Smooth muscle cell (in vitro differentiated cells): ENCODE data around the gene EFCAB5. TPM values are rescaled to one million over a fixed set of nuclear protein-coding genes. Genes with fewer than 3 reads are reported as not detected.

Source experiments
- DNase-seq: peaks from one replicate; lab custom pipeline; 2025; ENCODE audit not compliant: unreplicated experiment; lab: John Stamatoyannopoulos, UW
- H2AFZ ChIP-seq: fragments of 200-600 bp; sonication (generic); 2 replicates; pipeline ENCODE4 v1.6.0; 2016; ENCODE audit warnings: antibody characterized with exemption, low read depth, mild to moderate bottlenecking
- H3F3A ChIP-seq: fragments of 200-600 bp; sonication (generic); 2 replicates; pipeline ENCODE4 v1.6.0; 2017; ENCODE audit warnings: antibody characterized with exemption, low read depth
- H3K27ac ChIP-seq: fragments of 200-600 bp; sonication (generic); 2 replicates; pipeline ENCODE4 v1.5.1; 2016; ENCODE audit warnings: low read depth, mild to moderate bottlenecking
- H3K27me3 ChIP-seq: fragments of 200-600 bp; sonication (generic); 2 replicates; pipeline ENCODE4 v1.6.1; 2016; ENCODE audit warnings: low read depth, mild to moderate bottlenecking
- H3K36me3 ChIP-seq: fragments of 200-600 bp; sonication (generic); 2 replicates; pipeline ENCODE4 v1.5.1; 2016; ENCODE audit warnings: low read depth
- H3K4me1 ChIP-seq: fragments of 200-600 bp; sonication (generic); 2 replicates; pipeline ENCODE4 v1.5.1; 2016; ENCODE audit warnings: low read depth
- H3K4me2 ChIP-seq: fragments of 200-600 bp; sonication (generic); 2 replicates; pipeline ENCODE4 v1.6.0; 2016; ENCODE audit warnings: mild to moderate bottlenecking
- H3K4me3 ChIP-seq: fragments of 200-600 bp; sonication (generic); 2 replicates; pipeline ENCODE4 v1.5.1; 2016; ENCODE audit warnings: mild to moderate bottlenecking
- H3K79me2 ChIP-seq: fragments of 200-600 bp; sonication (generic); 2 replicates; pipeline ENCODE4 v1.6.0; 2016; ENCODE audit warnings: low read depth, mild to moderate bottlenecking
- H3K9ac ChIP-seq: fragments of 200-600 bp; sonication (generic); 2 replicates; pipeline ENCODE4 v1.6.0; 2016; ENCODE audit warnings: low read depth
- H3K9me3 ChIP-seq: fragments of 200-600 bp; sonication (generic); replicated peaks from 2 replicates; pipeline ENCODE4 v1.5.1; 2016; ENCODE audit warnings: low read depth
- H4K20me1 ChIP-seq: fragments of 200-600 bp; sonication (generic); 2 replicates; pipeline ENCODE4 v1.6.0; 2016; ENCODE audit warnings: low read depth
- WGBS: methylation state at CpG from one replicate; pipeline ENCODE4 v1.1.7; 2016; ENCODE audit warnings: low lambda C conversion rate; 5-methylcytosine and 5-hydroxymethylcytosine counted together
- polyA plus RNA-seq: library from polyadenylated mRNA; unstranded; fragments of >200 nt; fragmentation: Nextera tagmentation; extraction: Ambion mirVana; gene quantifications from 2 replicates; pipeline ENCODE4 v1.2.1, GENCODE V29; 2016
- total RNA-seq: library from RNA; depleted of rRNA; stranded (reverse); fragments of >200 nt; gene quantifications from 2 replicates; pipeline ENCODE4 v1.2.3, GENCODE V29; 2014
- TF ChIP-seq, protein P1 (sequence below): fragments of 200-600 bp; sonication (generic); IDR thresholded peaks from 2 replicates; pipeline ENCODE4 v1.5.1; 2017; ENCODE audit warnings: borderline replicate concordance, mild to moderate bottlenecking, antibody characterized with exemption; ENCODE audit not compliant: insufficient read depth, poor library complexity, severe bottlenecking

Gene EFCAB5
- total and polyA plus RNA-seq, 2 experiments from 2014 or later = 0.31 TPM; not detected in 1

DNA sequence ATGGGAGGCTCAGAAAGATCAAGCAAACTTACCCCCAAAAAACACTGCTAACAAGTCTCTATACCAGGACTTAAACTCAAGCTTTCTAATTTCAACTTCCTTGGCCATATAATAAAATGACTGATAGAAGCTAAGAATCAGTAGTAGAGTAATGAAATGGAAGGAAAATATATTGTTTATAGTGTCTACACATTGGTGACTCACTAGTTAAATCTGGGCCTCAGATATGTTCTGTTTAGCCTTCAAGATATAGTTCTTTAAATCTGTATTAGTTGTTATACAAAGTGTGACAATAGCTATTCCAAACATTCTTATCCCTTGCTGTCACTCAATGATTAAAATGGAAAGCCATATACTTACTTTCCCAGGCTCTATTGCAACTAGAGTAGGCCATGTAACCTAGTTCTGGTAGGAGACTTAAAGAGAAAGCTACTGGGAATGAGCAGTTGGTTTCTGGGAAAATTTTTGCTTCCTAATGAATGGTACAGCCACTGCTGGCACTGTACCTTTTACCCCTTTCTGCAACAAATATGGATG is 29.7 kb upstream of the EFCAB5 start:
- Histone ChIP-seq H3K9ac (no peak overlapping the region), H3K27me3 (no peaks in the 10 kb centered on the region), H3K79me2 (peaks cover 17% of the 10 kb centered on the region), H3K27ac (no peak overlapping the region), H3K9me3 (no peaks in the 10 kb centered on the region), H3K4me1 (no peaks in the 10 kb centered on the region), H3K4me2 (no peak overlapping the region), H2AFZ (no peak overlapping the region), H3F3A (no peaks in the 10 kb centered on the region), H4K20me1 (peaks cover 21% of the 10 kb centered on the region), H3K4me3 (no peak overlapping the region), H3K36me3 (no peaks in the 10 kb centered on the region)
- TF ChIP-seq, protein P1, sequence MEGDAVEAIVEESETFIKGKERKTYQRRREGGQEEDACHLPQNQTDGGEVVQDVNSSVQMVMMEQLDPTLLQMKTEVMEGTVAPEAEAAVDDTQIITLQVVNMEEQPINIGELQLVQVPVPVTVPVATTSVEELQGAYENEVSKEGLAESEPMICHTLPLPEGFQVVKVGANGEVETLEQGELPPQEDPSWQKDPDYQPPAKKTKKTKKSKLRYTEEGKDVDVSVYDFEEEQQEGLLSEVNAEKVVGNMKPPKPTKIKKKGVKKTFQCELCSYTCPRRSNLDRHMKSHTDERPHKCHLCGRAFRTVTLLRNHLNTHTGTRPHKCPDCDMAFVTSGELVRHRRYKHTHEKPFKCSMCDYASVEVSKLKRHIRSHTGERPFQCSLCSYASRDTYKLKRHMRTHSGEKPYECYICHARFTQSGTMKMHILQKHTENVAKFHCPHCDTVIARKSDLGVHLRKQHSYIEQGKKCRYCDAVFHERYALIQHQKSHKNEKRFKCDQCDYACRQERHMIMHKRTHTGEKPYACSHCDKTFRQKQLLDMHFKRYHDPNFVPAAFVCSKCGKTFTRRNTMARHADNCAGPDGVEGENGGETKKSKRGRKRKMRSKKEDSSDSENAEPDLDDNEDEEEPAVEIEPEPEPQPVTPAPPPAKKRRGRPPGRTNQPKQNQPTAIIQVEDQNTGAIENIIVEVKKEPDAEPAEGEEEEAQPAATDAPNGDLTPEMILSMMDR = no peak
- no peak for DNase-seq

- Histone ChIP-seq H3K4me1 (no peaks in the 10 kb centered on the region), H3F3A (no peaks in the 10 kb centered on the region), H3K79me2 (peaks cover 12% of the 10 kb centered on the region), H3K9ac (no peak overlapping the region), H3K27me3 (no peaks in the 10 kb centered on the region), H3K9me3 (no peaks in the 10 kb centered on the region), H3K4me3 (no peak overlapping the region), H3K36me3 (no peaks in the 10 kb centered on the region), H2AFZ (no peak overlapping the region), H3K27ac (no peak overlapping the region), H3K4me2 (no peak overlapping the region), H4K20me1 (peaks cover 16% of the 10 kb centered on the region)
- 85% methylated on average over 2 of the region's 2 CpGs for WGBS
- TF ChIP-seq, protein P1 = no peak
- DNase-seq = no peak
These were observed 26.5 kb upstream of the EFCAB5 start for GRCh38 chr17:29914819-29915537.

GRCh38 chr17:29918016-29918415 is 23.4 kb upstream of the EFCAB5 start:
- peak overlapping the region; percentile 87 for H3K27ac ChIP-seq
- H3K79me2 ChIP-seq = peaks cover 35% of the 10 kb centered on the region

More at GRCh38 chr17:29918016-29918415, 23.4 kb upstream of the EFCAB5 start:
- Histone ChIP-seq H3K4me1 (no peaks in the 10 kb centered on the region), H3K9ac (no peak overlapping the region), H3K27me3 (no peaks in the 10 kb centered on the region), H4K20me1 (peaks cover 16% of the 10 kb centered on the region), H3K9me3 (no peaks in the 10 kb centered on the region), H3K36me3 (no peaks in the 10 kb centered on the region), H3K4me3 (no peak overlapping the region), H2AFZ (no peak overlapping the region), H3K4me2 (no peak overlapping the region), H3F3A (no peaks in the 10 kb centered on the region)
- TF ChIP-seq, protein P1 = no peak
- 92% methylated on average over 1 of the region's 1 CpG for WGBS
- DNase-seq = no peak
